ENCODE results near the gene GRM8. TPM values are rescaled to one million over a fixed set of nuclear protein-coding genes. Genes with fewer than 3 reads are reported as not detected.

The GRM8 gene
- total and polyA plus RNA-seq, 4 donors = 0.28 to 4.9 (median 2.8) TPM

GRCh38 chr7:127039541-127039940 lies 213.2 kb downstream of the GRM8 start:
- Histone ChIP-seq H3K27ac (ENCODE audit: low read depth in 1 of 2, low read length in 2 of 2) (no peak overlapping the region), H3K9ac (ENCODE audit: low read depth in 1 of 2, low read length in 2 of 2) (no peak overlapping the region), H3K4me3 (ENCODE audit: low read depth in 1 of 3, low read length in 3 of 3) (no peak overlapping the region), H3K9me3 (ENCODE audit: control insufficient read depth in 4 of 4, low read length in 3 of 4) (no peaks in the 10 kb centered on the region), H3K27me3 (ENCODE audit: control insufficient read depth in 4 of 4, insufficient read depth in 4 of 4, low read length in 3 of 4) (no peaks in the 10 kb centered on the region), H3K36me3 (ENCODE audit: control insufficient read depth in 4 of 4, insufficient read depth in 3 of 4, low read depth in 1 of 4, low read length in 3 of 4) (no peaks in the 10 kb centered on the region), H3K4me1 (ENCODE audit: control insufficient read depth in 4 of 4, insufficient read depth in 4 of 4, low read length in 3 of 4) (peaks cover 0 to 14% (median 13%) of the 10 kb centered on the region in 4 donors)
- no peak for TF ChIP-seq EGR1 (IDR thresholded peaks at IDR 0.05; ENCODE audit: low read depth in 2 of 2)
- TF ChIP-seq REST (IDR thresholded peaks at IDR 0.05) = no peak
- TF ChIP-seq CTCF (IDR thresholded peaks at IDR 0.05; ENCODE audit: low read depth, low read length, missing input control) = no peak
- TF ChIP-seq GABPA (IDR thresholded peaks at IDR 0.05 in 1 of 2, conservative IDR thresholded peaks at IDR 0.05 in 1 of 2) = no peak
- no peak for TF ChIP-seq JUND (IDR thresholded peaks at IDR 0.05)
- no peak for TF ChIP-seq HNF4G (IDR thresholded peaks at IDR 0.05)
- TF ChIP-seq, protein P1, sequence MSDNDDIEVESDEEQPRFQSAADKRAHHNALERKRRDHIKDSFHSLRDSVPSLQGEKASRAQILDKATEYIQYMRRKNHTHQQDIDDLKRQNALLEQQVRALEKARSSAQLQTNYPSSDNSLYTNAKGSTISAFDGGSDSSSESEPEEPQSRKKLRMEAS (IDR thresholded peaks at IDR 0.05) = no peak
- 89% methylated on average over 3 of the region's 3 CpGs for WGBS
- DNase-seq (ENCODE audit: low spot score) = no peak

GRCh38 chr7:127035203-127035849 lies 217.4 kb downstream of the GRM8 start:
- Histone ChIP-seq H3K9me3 (ENCODE audit: control insufficient read depth in 4 of 4, low read length in 3 of 4) (no peaks in the 10 kb centered on the region), H3K4me1 (ENCODE audit: control insufficient read depth in 4 of 4, insufficient read depth in 4 of 4, low read length in 3 of 4) (peaks cover 0 to 21% (median 19%) of the 10 kb centered on the region in 4 donors), H3K27ac (ENCODE audit: low read depth in 1 of 2, low read length in 2 of 2) (peak overlapping the region; percentile 54 to 58), H3K27me3 (ENCODE audit: control insufficient read depth in 4 of 4, insufficient read depth in 4 of 4, low read length in 3 of 4) (no peaks in the 10 kb centered on the region), H3K9ac (ENCODE audit: low read depth in 1 of 2, low read length in 2 of 2) (no peak overlapping the region), H3K4me3 (ENCODE audit: low read depth in 1 of 3, low read length in 3 of 3) (peak overlapping the region in 1 of 3 donors; percentile 12), H3K36me3 (ENCODE audit: control insufficient read depth in 4 of 4, insufficient read depth in 3 of 4, low read depth in 1 of 4, low read length in 3 of 4) (no peaks in the 10 kb centered on the region)
- 32% methylated on average over 6 of the region's 6 CpGs for WGBS
- no peak for DNase-seq (ENCODE audit: low spot score)
- peak; percentile 29 for TF ChIP-seq REST (IDR thresholded peaks at IDR 0.05)
- no peak for TF ChIP-seq CTCF (IDR thresholded peaks at IDR 0.05; ENCODE audit: low read depth, low read length, missing input control)
- no peak for TF ChIP-seq FOXA2 (IDR thresholded peaks at IDR 0.05)
- no peak for TF ChIP-seq EGR1 (IDR thresholded peaks at IDR 0.05; ENCODE audit: low read depth in 2 of 2)
- TF ChIP-seq, protein P2, sequence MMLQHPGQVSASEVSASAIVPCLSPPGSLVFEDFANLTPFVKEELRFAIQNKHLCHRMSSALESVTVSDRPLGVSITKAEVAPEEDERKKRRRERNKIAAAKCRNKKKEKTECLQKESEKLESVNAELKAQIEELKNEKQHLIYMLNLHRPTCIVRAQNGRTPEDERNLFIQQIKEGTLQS (IDR thresholded peaks at IDR 0.05) = peak; percentile 36
- peak; percentile 49 for TF ChIP-seq YY1 (IDR thresholded peaks at IDR 0.05)
- TF ChIP-seq, protein P3, sequence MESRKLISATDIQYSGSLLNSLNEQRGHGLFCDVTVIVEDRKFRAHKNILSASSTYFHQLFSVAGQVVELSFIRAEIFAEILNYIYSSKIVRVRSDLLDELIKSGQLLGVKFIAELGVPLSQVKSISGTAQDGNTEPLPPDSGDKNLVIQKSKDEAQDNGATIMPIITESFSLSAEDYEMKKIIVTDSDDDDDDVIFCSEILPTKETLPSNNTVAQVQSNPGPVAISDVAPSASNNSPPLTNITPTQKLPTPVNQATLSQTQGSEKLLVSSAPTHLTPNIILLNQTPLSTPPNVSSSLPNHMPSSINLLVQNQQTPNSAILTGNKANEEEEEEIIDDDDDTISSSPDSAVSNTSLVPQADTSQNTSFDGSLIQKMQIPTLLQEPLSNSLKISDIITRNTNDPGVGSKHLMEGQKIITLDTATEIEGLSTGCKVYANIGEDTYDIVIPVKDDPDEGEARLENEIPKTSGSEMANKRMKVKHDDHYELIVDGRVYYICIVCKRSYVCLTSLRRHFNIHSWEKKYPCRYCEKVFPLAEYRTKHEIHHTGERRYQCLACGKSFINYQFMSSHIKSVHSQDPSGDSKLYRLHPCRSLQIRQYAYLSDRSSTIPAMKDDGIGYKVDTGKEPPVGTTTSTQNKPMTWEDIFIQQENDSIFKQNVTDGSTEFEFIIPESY (IDR thresholded peaks at IDR 0.05) = peak; percentile 45
- TF ChIP-seq RXRA (IDR thresholded peaks at IDR 0.05) = peak; percentile 43 to 78
- TF ChIP-seq JUND (IDR thresholded peaks at IDR 0.05) = peak in 1 of 2 donors; percentile 58
- TF ChIP-seq HNF4A (conservative IDR thresholded peaks at IDR 0.05) = peak in 1 of 2 donors; percentile 29
- peak; percentile 56 for TF ChIP-seq SP1 (IDR thresholded peaks at IDR 0.05)
- TF ChIP-seq, protein P1 (IDR thresholded peaks at IDR 0.05) = no peak
- TF ChIP-seq FOXA1 (IDR thresholded peaks at IDR 0.05) = no peak
